Caco-2 (cell line): ENCODE data around the gene LRRC41. TPM values are rescaled to one million over a fixed set of nuclear protein-coding genes. Genes with fewer than 3 reads are reported as not detected.

Experiments used
- BruUV-seq: library from RNA; stranded (reverse); fragments of 400-500 nt; replicated peaks from 2 replicates; lab custom pipeline; 2021; lab: Mats Ljungman, UMichigan
- CTCF ChIA-PET: fragments of 300-600 bp; sonication (Branson Sonifier 250); formaldehyde crosslinking; loops from one replicate; lab custom pipeline; 2022; ENCODE audit warnings: antibody characterized with exemption; lab: Charles Lee
- POLR2A ChIA-PET: fragments of 300-600 bp; sonication (Branson Sonifier 250); formaldehyde crosslinking; loops from one replicate; lab custom pipeline; 2022; ENCODE audit warnings: antibody characterized with exemption; lab: Charles Lee
- DNase-seq, 2 experiments: peaks; one replicate each; pipeline versions ENCODE4 v3.0.0 to v3.0.0-alpha.2; 2020 to 2022
- H3K27me3 ChIP-seq: replicated peaks from 2 replicates; pipeline ENCODE4 v1.6.0; 2011; ENCODE audit warnings: low read length; ENCODE audit not compliant: control insufficient read depth, insufficient read depth
- H3K36me3 ChIP-seq: 2 replicates; pipeline ENCODE4 v1.5.1; 2011; ENCODE audit warnings: low read length; ENCODE audit not compliant: control insufficient read depth, insufficient read depth
- H3K4me1 ChIP-seq: fragments of 250-450 bp; sonication (Bioruptor Pico); 2 replicates; pipeline ENCODE4 v1.5.1; 2020; ENCODE audit warnings: mild to moderate bottlenecking
- H3K4me3 ChIP-seq: 2 replicates; pipeline ENCODE4 v1.5.1; 2011; ENCODE audit warnings: low read depth, mild to moderate bottlenecking, control low read depth, low read length
- H3K9me3 ChIP-seq: fragments of 250-450 bp; sonication (Bioruptor Pico); 2 replicates; pipeline ENCODE4 v1.5.1; 2020; ENCODE audit warnings: mild to moderate bottlenecking, moderate library complexity
- H3K27ac Mint-ChIP-seq: one replicate; pipeline ENCODE4 v1.8.0; 2022; ENCODE audit warnings: mixed read lengths; ENCODE audit not compliant: unreplicated experiment
- H3K27me3 Mint-ChIP-seq: one replicate; pipeline ENCODE4 v1.8.0; 2022; ENCODE audit warnings: mixed read lengths; ENCODE audit not compliant: insufficient read depth, unreplicated experiment
- H3K36me3 Mint-ChIP-seq: one replicate; pipeline ENCODE4 v1.8.0; 2022; ENCODE audit warnings: mild to moderate bottlenecking, mixed read lengths; ENCODE audit not compliant: insufficient read depth, unreplicated experiment
- H3K4me1 Mint-ChIP-seq: one replicate; pipeline ENCODE4 v1.8.0; 2022; ENCODE audit warnings: low read depth, mixed read lengths; ENCODE audit not compliant: unreplicated experiment
- H3K4me3 Mint-ChIP-seq: one replicate; pipeline ENCODE4 v1.8.0; 2022; ENCODE audit warnings: mild to moderate bottlenecking, moderate library complexity, mixed read lengths; ENCODE audit not compliant: unreplicated experiment
- H3K9me3 Mint-ChIP-seq: one replicate; pipeline ENCODE4 v1.8.0; 2022; ENCODE audit warnings: mixed read lengths; ENCODE audit not compliant: unreplicated experiment
- CTCF ChIP-seq, 2 experiments: fragments of 200-600 bp in 1 of 2; IDR thresholded peaks; 1 replicate in 1 of 2; 2 replicates in 1 of 2; pipeline versions ENCODE4 v1.5.1 to v1.8.0; 2011 to 2022; ENCODE audit warnings: antibody characterized with exemption in 1 of 2, control low read depth in 1 of 2, inconsistent platforms in 1 of 2, low read depth in 1 of 2, low read length in 1 of 2, mild to moderate bottlenecking in 1 of 2, moderate library complexity in 1 of 2; ENCODE audit not compliant: insufficient read depth in 1 of 2, severe bottlenecking in 1 of 2, unreplicated experiment in 1 of 2
- intact Hi-C: fragments of 100-400 bp; cut with micrococcal nuclease; formaldehyde crosslinking; loops from one replicate; pipeline ENCODE4 v1.10.0; 2022; ENCODE audit not compliant: unreplicated experiment
- total RNA-seq: library from RNA; stranded (reverse); gene quantifications from 2 replicates; pipeline ENCODE4 v1.2.3, GENCODE V29; 2022

Gene LRRC41
- total RNA-seq, 1 experiment from 2014 or later: 41.7 TPM

- Histone ChIP-seq H3K4me1 (peaks cover 21% of the 10 kb centered on the region), H3K27me3 (no peaks in the 10 kb centered on the region), H3K4me3 (no peak overlapping the region), H3K9me3 (no peaks in the 10 kb centered on the region), H3K36me3 (no peaks in the 10 kb centered on the region; the same call in 1 of the 2 replicates)
- peak overlapping the region; percentile 11 for H3K27ac Mint-ChIP-seq
- BruUV-seq: no TSS peak
- ChIA-PET CTCF (no interaction called here), POLR2A (no interaction called here)
- no peak for DNase-seq
- no peaks in the 10 kb centered on the region for H3K9me3 Mint-ChIP-seq
- peaks cover 63% of the 10 kb centered on the region for H3K36me3 Mint-ChIP-seq
- TF ChIP-seq CTCF (IDR thresholded peaks at IDR 0.05; ENCODE audit: insufficient read depth in 1 of 2, low read depth in 1 of 2, low read length in 1 of 2, severe bottlenecking in 1 of 2, unreplicated experiment in 1 of 2): no peak
- H3K4me1 Mint-ChIP-seq: peaks cover 22% of the 10 kb centered on the region
- no peaks in the 10 kb centered on the region for H3K27me3 Mint-ChIP-seq
- intact Hi-C loops: loop anchor here (10.0 kb wide), 1 partner anchor 56 kb away; the partner anchor contains the start of gene NSUN4
- no peak overlapping the region for H3K4me3 Mint-ChIP-seq
Measured at GRCh38 chr1:46288485-46289133, 14.8 kb downstream of the LRRC41 start.

GRCh38 chr1:46285730-46286477 is 17.5 kb downstream of the LRRC41 start:
- peaks cover 21% of the 10 kb centered on the region for H3K4me1 ChIP-seq
- H3K4me3 Mint-ChIP-seq: peak overlapping the region; percentile 37
- TF ChIP-seq CTCF (IDR thresholded peaks at IDR 0.05; ENCODE audit: insufficient read depth in 1 of 2, low read depth in 1 of 2, low read length in 1 of 2, severe bottlenecking in 1 of 2, unreplicated experiment in 1 of 2): no peak
- H3K27ac Mint-ChIP-seq: peak overlapping the region; percentile 74
- H3K36me3 Mint-ChIP-seq: peaks cover 75% of the 10 kb centered on the region
- no peaks in the 10 kb centered on the region for H3K27me3 ChIP-seq
- H3K27me3 Mint-ChIP-seq: no peaks in the 10 kb centered on the region
- peak in 1 of 2 experiments; percentile 51 for DNase-seq
- ChIA-PET CTCF (no interaction called here), POLR2A (interaction anchor here (1.3 kb wide), 1 partner anchor 17 kb away, joined by 3 read pairs; the partner anchor contains the start of genes LRRC41 and UQCRH)
- intact Hi-C loops: loop anchor here (10.0 kb wide), 1 partner anchor 59 kb away; the partner anchor contains the start of gene NSUN4
- H3K9me3 ChIP-seq: no peaks in the 10 kb centered on the region
- BruUV-seq: TSS peak; percentile 15
- peaks cover 30% of the 10 kb centered on the region for H3K4me1 Mint-ChIP-seq
- H3K9me3 Mint-ChIP-seq: no peaks in the 10 kb centered on the region
- no peak overlapping the region for H3K4me3 ChIP-seq
- H3K36me3 ChIP-seq: no peaks in the 10 kb centered on the region; the same call in 1 of the 2 replicates
